Stimulated activated CD4-positive, alpha-beta T cell treated with anti-CD3 and anti-CD28 coated beads, Interleukin-4, amount 100 ng/mL, for 1 hour (primary cell): ENCODE measurements around the gene SLC22A7.
"Not testable (repeated sequence)": the region's sequence is repeated elsewhere in the genome, so short reads cannot be mapped to it uniquely, and the experiment has no call there.

Experiments used
- DNase-seq: peaks from one replicate; pipeline ENCODE4 v3.0.0-alpha.2; 2020

Gene SLC22A7

GRCh38 chr6:43347021-43347420 is 49.0 kb downstream of the SLC22A7 start:
- DNase-seq: no peak

GRCh38 chr6:43347444-43347843 is 49.4 kb downstream of the SLC22A7 start:
- DNase-seq: no peak

GRCh38 chr6:43351951-43352350 is 53.9 kb downstream of the SLC22A7 start:
- not testable (repeated sequence) for DNase-seq
